Retina (tissue), 1 donor: ENCODE results near the gene SPATA2.
A peak's percentile ranks its signal among the peaks of the same experiment; 100 is the strongest.
"Not testable (repeated sequence)": the region's sequence is repeated elsewhere in the genome, so short reads cannot be mapped to it uniquely, and the experiment has no call there.

Source experiments
- DNase-seq: peaks from one replicate; pipeline ENCODE4 v3.0.0-alpha.2; 2016

The SPATA2 gene

GRCh38 chr20:49901588-49901987, 13.7 kb downstream of the SPATA2 start:
- DNase-seq = no peak

DNA sequence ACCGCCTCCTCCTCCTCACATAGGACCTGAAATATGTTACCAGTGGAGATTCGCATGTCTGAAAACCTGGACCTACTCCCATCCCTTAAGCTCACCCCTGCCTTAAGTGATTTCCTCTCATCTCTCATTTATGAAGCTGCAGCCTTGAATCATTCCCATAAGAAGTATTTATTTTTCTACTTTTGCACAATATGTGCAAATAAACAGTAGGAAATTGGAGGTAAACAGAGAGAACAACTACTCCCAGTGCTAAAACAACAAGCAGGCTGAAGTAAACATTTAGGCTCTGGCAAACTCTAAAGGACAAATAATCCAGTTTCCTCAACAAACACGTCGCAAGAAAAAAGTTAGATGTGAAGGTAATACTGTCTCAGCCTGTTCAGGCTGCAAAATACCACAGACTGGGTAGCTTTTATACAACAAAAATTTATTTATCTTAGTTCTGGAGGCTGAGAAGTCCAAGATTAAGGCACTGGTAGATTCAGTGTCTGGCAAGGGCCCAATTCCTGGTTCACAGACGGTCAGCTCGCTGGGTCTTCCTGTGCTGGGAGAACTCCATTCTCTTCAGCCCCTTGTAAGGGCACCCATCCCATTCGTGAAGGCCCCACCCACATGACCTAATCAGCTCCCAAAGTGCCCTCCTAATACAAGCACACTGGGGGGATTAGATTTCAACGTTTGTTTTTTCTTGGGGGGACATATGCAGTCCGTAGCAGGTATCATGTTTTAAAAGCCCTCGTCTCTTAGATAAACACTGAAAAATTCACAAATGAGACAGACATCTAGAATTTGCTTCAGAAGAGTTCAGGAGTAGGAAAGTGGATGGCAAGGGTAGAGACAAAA, 15.6 kb downstream of the SPATA2 start:
- no peak for DNase-seq

- no peak for DNase-seq
Observed at GRCh38 chr20:49896204-49896603, 19.1 kb downstream of the SPATA2 start.

DNA sequence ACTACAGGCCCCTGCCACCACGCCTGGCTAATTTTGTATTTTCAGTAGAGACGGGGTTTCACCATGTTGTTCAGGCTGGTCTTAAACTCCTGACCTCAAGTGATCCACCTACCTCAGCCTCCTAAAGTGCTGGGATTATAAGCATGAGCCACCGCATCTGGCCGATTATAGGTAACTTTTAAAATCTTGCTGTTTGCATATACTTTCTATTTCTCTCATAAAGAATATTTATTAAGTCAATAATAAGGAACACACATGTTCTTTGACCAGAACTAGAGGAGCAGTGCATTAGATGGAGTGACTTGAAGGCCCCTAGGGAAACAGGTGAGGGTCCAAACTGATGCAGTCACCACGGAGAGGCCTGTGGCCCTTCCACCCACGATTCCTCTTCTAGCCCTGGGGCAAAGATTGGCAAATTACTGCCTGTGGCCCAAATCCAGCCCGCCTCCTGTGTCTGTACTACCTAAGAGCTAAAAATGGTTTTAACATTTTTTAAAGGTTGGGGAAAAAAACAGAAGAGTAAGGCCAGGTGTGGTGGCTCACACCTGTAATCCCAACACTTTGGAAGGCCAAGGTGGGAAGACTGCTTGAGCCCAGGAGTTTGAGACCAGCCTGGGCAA, 19.7 kb downstream of the SPATA2 start:
- not testable (repeated sequence) for DNase-seq

- no peak for DNase-seq
Observed at GRCh38 chr20:49894073-49894470, 21.3 kb downstream of the SPATA2 start.

- DNase-seq = no peak
Observed at GRCh38 chr20:49893242-49894072, 21.9 kb downstream of the SPATA2 start.

DNA sequence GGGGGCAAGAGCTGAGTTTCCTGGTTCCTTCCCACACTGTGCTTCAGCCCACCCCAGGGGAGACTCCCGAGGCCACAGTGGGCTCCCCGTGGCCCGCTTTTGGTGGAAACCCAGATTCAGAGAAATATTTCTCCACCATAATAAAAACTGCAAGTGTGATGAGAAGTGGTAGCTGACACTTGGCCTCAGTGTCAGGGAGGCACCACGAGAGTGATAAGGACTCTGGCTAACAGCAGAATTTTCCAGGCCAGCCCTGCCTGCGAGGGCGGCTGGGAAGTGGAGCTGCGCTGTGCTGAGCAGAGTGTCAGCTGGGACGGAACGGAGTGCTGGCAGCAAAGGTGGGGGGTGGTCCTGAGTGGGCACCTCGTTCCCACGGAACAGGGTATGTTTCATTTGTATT, 22.5 kb downstream of the SPATA2 start:
- DNase-seq = no peak

GRCh38 chr20:49892260-49892659, 23.1 kb downstream of the SPATA2 start:
- DNase-seq = peak; percentile 13

- DNase-seq = no peak
Observed at GRCh38 chr20:49891476-49892110, 23.7 kb downstream of the SPATA2 start.

- peak; percentile 63 for DNase-seq
Observed at GRCh38 chr20:49890471-49891361, 24.6 kb downstream of the SPATA2 start.

DNA sequence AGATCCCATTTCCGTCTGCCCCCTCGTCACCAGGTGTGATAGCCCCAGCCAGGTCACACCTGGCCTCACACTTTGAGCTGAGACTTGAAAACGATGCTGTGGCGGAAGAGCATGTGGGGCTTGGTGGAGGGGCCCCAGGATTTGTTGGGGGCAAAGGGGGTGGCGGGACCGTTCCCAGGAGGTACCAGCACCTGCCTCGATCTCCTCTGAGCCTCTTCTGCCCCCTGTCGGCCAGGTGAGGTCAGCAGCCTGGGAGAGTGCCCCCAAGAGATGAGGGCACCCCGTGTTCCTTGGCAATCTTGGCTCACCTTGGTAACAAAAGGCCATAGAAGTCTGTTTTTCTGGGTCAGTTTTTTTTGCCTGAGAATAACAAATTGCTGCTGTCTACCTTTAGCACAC, 25.4 kb downstream of the SPATA2 start:
- no peak for DNase-seq

- no peak for DNase-seq
Observed at GRCh38 chr20:49889001-49889934, 26.1 kb downstream of the SPATA2 start.

DNA sequence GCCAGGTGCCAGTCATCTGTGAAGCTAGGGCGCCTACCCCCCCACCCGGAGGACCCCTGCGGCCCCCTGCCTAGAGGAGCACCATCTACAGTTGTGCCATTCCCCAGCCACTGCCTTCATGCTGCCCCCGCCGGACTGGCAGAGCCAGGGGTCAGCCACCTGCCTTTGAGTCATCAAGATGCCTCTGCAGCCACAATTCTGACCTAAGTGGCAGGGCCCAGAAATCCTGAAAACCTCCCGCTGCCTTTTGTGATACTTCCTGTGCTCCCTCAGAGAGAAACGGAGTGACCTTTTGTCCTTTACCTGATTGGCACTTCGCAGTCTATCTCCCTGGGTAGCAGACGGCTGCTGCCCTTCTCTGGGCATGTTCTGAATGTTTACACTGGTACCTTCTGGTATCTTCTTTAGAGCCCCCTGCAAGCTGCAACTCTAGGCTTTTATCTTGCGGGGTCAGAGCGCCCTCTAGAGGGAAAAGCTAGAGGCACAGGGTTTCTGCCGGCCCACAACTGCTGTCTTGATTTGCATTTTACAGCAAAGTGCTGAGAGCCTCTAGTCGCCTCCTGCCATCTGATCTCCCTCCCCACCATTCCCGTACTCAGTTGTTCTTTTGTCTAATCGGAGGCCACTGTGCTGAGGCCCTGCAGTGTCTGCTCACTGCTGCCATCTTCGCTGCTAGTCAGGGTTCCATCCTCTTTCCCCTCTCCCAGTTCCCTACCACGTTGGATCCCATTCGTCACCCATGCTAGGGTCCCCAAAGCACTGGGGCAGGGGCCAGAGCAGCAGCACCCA, 26.9 kb downstream of the SPATA2 start:
- DNase-seq = peak; percentile 83

- peak; percentile 34 for DNase-seq
Observed at GRCh38 chr20:49887251-49888211, 27.8 kb downstream of the SPATA2 start.

- no peak for DNase-seq
Observed at GRCh38 chr20:49886571-49887213, 28.6 kb downstream of the SPATA2 start.

- DNase-seq = no peak
Observed at GRCh38 chr20:49885558-49886332, 29.6 kb downstream of the SPATA2 start.

GRCh38 chr20:49883246-49883802, 32.0 kb downstream of the SPATA2 start:
- no peak for DNase-seq
